GM23338 (cell line): Measurements from ENCODE around the gene TLR3.

Experiments
- CREB1 ChIP-seq: fragments of 250-450 bp; sonication (Bioruptor Pico); IDR thresholded peaks from 2 replicates; pipeline ENCODE4 v1.5.0; 2020; ENCODE audit warnings: low read depth, mild to moderate bottlenecking, moderate library complexity
- CTCF ChIP-seq, 2 experiments: fragments of 200-600 bp in 1 of 2; sonication (generic) in 1 of 2; conservative IDR thresholded peaks; 2 replicates each; pipeline versions ENCODE4 v1.5.1 to v1.6.1; 2016 to 2017; ENCODE audit warnings: antibody characterized with exemption in 2 of 2, low read depth in 2 of 2, mild to moderate bottlenecking in 2 of 2, moderate library complexity in 1 of 2
- EZH2 ChIP-seq: fragments of 200-600 bp; sonication (generic); IDR thresholded peaks from one replicate; pipeline ENCODE4 v1.8.0; 2017; ENCODE audit warnings: antibody characterized with exemption, mild to moderate bottlenecking, low read depth; ENCODE audit not compliant: unreplicated experiment
- EZH2phosphoT487 ChIP-seq: fragments of 200-600 bp; sonication (generic); IDR thresholded peaks from one replicate; pipeline ENCODE4 v1.8.1; 2018; ENCODE audit warnings: antibody characterized with exemption; ENCODE audit not compliant: unreplicated experiment
- JUNB ChIP-seq: IDR thresholded peaks from one replicate; pipeline ENCODE4 v1.6.1; 2016; ENCODE audit warnings: antibody characterized with exemption; ENCODE audit not compliant: unreplicated experiment
- NANOG ChIP-seq: IDR thresholded peaks from 2 replicates; pipeline ENCODE4 v1.6.1; 2016; ENCODE audit warnings: antibody characterized with exemption, borderline replicate concordance
- POLR2AphosphoS5 ChIP-seq: IDR thresholded peaks from 2 replicates; pipeline ENCODE4 v1.6.1; 2016; ENCODE audit warnings: antibody characterized with exemption, low read depth
- STAT1 ChIP-seq: IDR thresholded peaks from one replicate; pipeline ENCODE4 v1.6.1; 2016; ENCODE audit warnings: antibody characterized with exemption; ENCODE audit not compliant: unreplicated experiment
- ZNF331 ChIP-seq: fragments of 250-450 bp; sonication (Bioruptor Pico); IDR thresholded peaks from 2 replicates; pipeline ENCODE4 v1.5.0; 2020; ENCODE audit warnings: low read depth, mild to moderate bottlenecking, moderate library complexity
- TF ChIP-seq, protein P1 (sequence below): IDR thresholded peaks from 2 replicates; pipeline ENCODE4 v1.6.1; 2016; ENCODE audit warnings: antibody characterized with exemption
- TF ChIP-seq, protein P2 (sequence below): IDR thresholded peaks from one replicate; pipeline ENCODE4 v1.6.1; 2018; ENCODE audit warnings: antibody characterized with exemption; ENCODE audit not compliant: unreplicated experiment
- TF ChIP-seq, protein P3 (sequence below): fragments of 250-450 bp; sonication (Bioruptor Pico); IDR thresholded peaks from 2 replicates; pipeline ENCODE4 v1.5.0; 2020; ENCODE audit warnings: mild to moderate bottlenecking, moderate library complexity

DNA sequence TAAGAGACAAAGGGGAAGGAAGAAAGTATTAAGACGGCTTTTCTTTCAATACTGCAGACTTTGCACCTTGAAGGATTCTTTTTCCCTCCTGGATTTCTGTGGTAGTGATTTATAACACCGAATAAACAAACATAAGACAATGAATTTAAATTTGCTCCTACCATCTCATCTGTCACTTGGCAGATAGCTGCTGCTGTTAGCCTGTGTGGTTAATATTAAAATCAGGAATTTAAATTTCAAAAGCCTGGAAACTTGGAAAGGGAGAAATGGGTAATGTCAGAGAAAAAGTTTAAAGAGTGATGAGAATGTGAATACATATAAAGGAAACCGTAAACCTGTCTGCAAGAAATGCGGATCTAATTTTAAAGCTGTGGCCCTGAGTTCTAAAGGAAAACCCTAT, 39.0 kb downstream of the TLR3 start:
- TF ChIP-seq, protein P1, sequence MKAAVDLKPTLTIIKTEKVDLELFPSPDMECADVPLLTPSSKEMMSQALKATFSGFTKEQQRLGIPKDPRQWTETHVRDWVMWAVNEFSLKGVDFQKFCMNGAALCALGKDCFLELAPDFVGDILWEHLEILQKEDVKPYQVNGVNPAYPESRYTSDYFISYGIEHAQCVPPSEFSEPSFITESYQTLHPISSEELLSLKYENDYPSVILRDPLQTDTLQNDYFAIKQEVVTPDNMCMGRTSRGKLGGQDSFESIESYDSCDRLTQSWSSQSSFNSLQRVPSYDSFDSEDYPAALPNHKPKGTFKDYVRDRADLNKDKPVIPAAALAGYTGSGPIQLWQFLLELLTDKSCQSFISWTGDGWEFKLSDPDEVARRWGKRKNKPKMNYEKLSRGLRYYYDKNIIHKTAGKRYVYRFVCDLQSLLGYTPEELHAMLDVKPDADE, result no peak
- no peak for TF ChIP-seq CTCF (conservative IDR thresholded peaks at IDR 0.05; ENCODE audit: low read depth in 2 of 2)
- TF ChIP-seq EZH2, result no peak
- no peak for TF ChIP-seq CREB1 (CRISPR knock-in tag)
- TF ChIP-seq POLR2AphosphoS5, result no peak
- TF ChIP-seq, protein P2, sequence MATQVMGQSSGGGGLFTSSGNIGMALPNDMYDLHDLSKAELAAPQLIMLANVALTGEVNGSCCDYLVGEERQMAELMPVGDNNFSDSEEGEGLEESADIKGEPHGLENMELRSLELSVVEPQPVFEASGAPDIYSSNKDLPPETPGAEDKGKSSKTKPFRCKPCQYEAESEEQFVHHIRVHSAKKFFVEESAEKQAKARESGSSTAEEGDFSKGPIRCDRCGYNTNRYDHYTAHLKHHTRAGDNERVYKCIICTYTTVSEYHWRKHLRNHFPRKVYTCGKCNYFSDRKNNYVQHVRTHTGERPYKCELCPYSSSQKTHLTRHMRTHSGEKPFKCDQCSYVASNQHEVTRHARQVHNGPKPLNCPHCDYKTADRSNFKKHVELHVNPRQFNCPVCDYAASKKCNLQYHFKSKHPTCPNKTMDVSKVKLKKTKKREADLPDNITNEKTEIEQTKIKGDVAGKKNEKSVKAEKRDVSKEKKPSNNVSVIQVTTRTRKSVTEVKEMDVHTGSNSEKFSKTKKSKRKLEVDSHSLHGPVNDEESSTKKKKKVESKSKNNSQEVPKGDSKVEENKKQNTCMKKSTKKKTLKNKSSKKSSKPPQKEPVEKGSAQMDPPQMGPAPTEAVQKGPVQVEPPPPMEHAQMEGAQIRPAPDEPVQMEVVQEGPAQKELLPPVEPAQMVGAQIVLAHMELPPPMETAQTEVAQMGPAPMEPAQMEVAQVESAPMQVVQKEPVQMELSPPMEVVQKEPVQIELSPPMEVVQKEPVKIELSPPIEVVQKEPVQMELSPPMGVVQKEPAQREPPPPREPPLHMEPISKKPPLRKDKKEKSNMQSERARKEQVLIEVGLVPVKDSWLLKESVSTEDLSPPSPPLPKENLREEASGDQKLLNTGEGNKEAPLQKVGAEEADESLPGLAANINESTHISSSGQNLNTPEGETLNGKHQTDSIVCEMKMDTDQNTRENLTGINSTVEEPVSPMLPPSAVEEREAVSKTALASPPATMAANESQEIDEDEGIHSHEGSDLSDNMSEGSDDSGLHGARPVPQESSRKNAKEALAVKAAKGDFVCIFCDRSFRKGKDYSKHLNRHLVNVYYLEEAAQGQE, result no peak
- no peak for TF ChIP-seq STAT1
- TF ChIP-seq EZH2phosphoT487, result no peak
- TF ChIP-seq NANOG, result no peak
- no peak for TF ChIP-seq ZNF331 (CRISPR knock-in tag)
- no peak for TF ChIP-seq JUNB
- TF ChIP-seq, protein P3, sequence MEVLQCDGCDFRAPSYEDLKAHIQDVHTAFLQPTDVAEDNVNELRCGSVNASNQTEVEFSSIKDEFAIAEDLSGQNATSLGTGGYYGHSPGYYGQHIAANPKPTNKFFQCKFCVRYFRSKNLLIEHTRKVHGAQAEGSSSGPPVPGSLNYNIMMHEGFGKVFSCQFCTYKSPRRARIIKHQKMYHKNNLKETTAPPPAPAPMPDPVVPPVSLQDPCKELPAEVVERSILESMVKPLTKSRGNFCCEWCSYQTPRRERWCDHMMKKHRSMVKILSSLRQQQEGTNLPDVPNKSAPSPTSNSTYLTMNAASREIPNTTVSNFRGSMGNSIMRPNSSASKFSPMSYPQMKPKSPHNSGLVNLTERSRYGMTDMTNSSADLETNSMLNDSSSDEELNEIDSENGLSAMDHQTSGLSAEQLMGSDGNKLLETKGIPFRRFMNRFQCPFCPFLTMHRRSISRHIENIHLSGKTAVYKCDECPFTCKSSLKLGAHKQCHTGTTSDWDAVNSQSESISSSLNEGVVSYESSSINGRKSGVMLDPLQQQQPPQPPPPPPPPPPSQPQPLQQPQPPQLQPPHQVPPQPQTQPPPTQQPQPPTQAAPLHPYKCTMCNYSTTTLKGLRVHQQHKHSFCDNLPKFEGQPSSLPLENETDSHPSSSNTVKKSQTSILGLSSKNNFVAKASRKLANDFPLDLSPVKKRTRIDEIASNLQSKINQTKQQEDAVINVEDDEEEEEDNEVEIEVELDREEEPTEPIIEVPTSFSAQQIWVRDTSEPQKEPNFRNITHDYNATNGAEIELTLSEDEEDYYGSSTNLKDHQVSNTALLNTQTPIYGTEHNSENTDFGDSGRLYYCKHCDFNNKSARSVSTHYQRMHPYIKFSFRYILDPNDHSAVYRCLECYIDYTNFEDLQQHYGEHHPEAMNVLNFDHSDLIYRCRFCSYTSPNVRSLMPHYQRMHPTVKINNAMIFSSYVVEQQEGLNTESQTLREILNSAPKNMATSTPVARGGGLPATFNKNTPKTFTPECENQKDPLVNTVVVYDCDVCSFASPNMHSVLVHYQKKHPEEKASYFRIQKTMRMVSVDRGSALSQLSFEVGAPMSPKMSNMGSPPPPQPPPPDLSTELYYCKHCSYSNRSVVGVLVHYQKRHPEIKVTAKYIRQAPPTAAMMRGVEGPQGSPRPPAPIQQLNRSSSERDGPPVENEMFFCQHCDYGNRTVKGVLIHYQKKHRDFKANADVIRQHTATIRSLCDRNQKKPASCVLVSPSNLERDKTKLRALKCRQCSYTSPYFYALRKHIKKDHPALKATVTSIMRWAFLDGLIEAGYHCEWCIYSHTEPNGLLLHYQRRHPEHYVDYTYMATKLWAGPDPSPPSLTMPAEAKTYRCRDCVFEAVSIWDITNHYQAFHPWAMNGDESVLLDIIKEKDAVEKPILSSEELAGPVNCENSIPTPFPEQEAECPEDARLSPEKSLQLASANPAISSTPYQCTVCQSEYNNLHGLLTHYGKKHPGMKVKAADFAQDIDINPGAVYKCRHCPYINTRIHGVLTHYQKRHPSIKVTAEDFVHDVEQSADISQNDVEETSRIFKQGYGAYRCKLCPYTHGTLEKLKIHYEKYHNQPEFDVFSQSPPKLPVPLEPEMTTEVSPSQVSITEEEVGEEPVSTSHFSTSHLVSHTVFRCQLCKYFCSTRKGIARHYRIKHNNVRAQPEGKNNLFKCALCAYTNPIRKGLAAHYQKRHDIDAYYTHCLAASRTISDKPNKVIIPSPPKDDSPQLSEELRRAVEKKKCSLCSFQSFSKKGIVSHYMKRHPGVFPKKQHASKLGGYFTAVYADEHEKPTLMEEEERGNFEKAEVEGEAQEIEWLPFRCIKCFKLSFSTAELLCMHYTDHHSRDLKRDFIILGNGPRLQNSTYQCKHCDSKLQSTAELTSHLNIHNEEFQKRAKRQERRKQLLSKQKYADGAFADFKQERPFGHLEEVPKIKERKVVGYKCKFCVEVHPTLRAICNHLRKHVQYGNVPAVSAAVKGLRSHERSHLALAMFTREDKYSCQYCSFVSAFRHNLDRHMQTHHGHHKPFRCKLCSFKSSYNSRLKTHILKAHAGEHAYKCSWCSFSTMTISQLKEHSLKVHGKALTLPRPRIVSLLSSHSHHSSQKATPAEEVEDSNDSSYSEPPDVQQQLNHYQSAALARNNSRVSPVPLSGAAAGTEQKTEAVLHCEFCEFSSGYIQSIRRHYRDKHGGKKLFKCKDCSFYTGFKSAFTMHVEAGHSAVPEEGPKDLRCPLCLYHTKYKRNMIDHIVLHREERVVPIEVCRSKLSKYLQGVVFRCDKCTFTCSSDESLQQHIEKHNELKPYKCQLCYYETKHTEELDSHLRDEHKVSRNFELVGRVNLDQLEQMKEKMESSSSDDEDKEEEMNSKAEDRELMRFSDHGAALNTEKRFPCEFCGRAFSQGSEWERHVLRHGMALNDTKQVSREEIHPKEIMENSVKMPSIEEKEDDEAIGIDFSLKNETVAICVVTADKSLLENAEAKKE (CRISPR knock-in tag), result no peak
